Neural cell (in vitro differentiated cells): ENCODE measurements around the gene ZNF655.

ENCODE experiments used
- CTCF ChIP-seq: fragments of 450-650 bp; IDR thresholded peaks from 2 replicates; pipeline ENCODE4 v1.5.1; 2014; ENCODE audit warnings: antibody characterized with exemption, mild to moderate bottlenecking, moderate library complexity; ENCODE audit not compliant: poor library complexity, severe bottlenecking
- EP300 ChIP-seq: fragments of 450-650 bp; conservative IDR thresholded peaks from 2 replicates; pipeline ENCODE4 v1.6.1; 2014; ENCODE audit warnings: antibody characterized with exemption, mild to moderate bottlenecking, moderate library complexity; ENCODE audit not compliant: poor library complexity, severe bottlenecking
- POLR2AphosphoS5 ChIP-seq: IDR thresholded peaks from 2 replicates; pipeline ENCODE4 v1.6.1; 2012
- RAD21 ChIP-seq: fragments of 450-650 bp; conservative IDR thresholded peaks from 2 replicates; pipeline ENCODE4 v1.6.1; 2014; ENCODE audit warnings: antibody characterized with exemption, mild to moderate bottlenecking, moderate library complexity
- TAF1 ChIP-seq: IDR thresholded peaks from 2 replicates; pipeline ENCODE4 v1.6.1; 2012; ENCODE audit warnings: low read depth

DNA sequence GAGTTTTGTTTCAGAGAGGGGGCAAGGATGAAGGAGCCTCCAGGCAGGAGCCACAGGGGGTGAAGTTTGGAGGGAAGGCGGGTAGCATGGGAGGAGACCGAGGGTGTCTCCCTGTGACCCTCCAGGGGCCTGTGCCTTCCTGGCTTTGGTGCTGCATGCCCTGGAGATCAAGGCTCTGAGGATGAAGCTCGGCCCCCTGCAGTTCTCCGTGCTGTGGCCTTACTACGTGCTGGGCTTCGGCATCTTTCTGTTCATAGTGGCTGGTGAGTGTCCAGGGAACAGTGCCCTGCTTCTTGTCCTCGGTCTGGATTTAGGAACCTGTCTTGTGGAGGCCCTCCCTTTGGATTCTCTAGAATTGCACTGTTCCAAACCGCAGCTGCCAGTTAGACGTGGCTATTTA is 49.1 kb downstream of the ZNF655 start:
- TF ChIP-seq POLR2AphosphoS5, result no peak
- TF ChIP-seq CTCF, result no peak
- TF ChIP-seq TAF1, result no peak
- no peak for TF ChIP-seq RAD21
- no peak for TF ChIP-seq EP300
